Stimulated activated CD8-positive, alpha-beta memory T cell treated with anti-CD3 and anti-CD28 coated beads, Interleukin-2, amount 100 ng/mL, for 48 hours (primary cell): ENCODE measurements around the gene MRPS26.
"Not testable (repeated sequence)": the region's sequence is repeated elsewhere in the genome, so short reads cannot be mapped to it uniquely, and the experiment has no call there.

Source experiments
- DNase-seq, 2 donors: peaks; one replicate each; pipeline ENCODE4 v3.0.0-alpha.2; 2020; ENCODE audit warnings: low read depth in 2 of 2

Gene MRPS26

DNA sequence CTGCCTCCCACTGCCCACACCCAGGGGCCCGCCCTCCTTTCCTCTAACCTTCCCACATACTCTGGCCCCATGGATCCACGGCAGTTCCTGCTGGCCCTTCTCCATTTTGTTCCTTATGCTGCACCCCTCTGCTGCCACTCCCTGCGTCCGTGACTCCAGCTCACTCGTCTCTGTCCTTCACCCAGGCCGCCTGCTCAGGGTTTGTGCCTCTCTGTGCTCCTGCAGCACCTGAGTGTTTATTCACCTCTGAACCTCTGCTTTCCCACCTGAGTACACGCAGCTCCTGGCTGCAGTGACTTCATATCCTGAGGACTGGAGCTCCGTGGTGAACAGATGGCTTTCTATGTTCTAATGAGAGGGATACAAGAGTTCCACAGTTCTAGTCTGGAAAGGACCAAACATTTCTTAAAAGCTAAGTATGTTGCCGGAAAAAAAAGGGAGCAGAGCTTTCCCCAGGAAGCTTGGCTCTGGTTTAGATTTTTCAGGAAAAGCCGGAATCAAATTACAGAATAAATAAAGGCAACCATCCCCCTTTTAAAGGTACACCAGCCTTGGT lies 3.9 kb upstream of the MRPS26 start:
- DNase-seq: no peak

DNA sequence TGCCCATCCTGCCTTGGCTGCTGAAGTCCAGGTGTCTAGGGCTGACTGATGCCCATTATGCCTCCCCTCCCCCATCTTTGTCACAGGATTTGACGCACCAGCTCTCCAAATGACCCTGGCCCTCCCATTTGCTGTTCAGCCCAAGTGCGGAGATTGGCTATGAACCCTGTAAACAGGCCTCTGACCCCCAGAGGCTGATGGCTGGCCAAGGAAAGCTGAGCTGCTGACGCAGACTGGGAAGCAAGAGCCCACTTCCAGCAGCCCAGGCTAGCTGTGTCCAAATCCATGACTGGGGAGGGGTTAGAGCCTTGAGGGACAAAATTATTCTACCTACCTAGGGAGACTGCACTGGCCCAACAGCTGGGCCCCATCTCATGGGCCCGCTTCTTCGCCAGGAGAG lies 3.2 kb upstream of the MRPS26 start:
- DNase-seq: no peak

DNA sequence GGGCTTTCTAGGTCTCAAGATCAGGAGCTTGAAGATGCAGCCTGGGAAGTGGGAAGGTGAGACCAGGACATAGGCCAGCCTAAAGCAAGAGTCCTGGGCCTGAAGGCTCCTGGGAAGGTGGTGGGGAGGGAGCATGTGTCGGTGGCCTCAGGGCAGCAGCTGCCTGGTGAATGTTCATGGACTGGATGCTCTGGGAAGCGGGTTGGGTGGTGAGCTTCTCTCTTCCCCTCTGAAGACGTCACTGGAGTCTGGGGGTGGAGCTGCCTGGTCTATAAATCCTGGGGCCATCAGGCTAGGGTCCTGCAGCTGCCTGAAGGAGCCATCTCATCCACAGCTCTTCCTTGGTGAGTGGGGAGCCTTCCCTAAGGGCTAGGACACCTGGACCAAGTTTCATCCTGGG lies 2.5 kb upstream of the MRPS26 start, which contains the start of gene GNRH2:
Gene GNRH2 (plus strand): TSS at position 301 of the 400 bp plus-strand sequence. CDS start 793 bp downstream, outside the sequence.
- DNase-seq: no peak

GRCh38 chr20:3044336-3044965 lies 1.4 kb upstream of the MRPS26 start:
- no peak for DNase-seq

- DNase-seq: peak; percentile 45 to 75
Measured at GRCh38 chr20:3045042-3045815, 623 bp upstream of the MRPS26 start.

- no peak for DNase-seq
Measured at GRCh38 chr20:3046677-3047462, 1.0 kb downstream of the MRPS26 start.

DNA sequence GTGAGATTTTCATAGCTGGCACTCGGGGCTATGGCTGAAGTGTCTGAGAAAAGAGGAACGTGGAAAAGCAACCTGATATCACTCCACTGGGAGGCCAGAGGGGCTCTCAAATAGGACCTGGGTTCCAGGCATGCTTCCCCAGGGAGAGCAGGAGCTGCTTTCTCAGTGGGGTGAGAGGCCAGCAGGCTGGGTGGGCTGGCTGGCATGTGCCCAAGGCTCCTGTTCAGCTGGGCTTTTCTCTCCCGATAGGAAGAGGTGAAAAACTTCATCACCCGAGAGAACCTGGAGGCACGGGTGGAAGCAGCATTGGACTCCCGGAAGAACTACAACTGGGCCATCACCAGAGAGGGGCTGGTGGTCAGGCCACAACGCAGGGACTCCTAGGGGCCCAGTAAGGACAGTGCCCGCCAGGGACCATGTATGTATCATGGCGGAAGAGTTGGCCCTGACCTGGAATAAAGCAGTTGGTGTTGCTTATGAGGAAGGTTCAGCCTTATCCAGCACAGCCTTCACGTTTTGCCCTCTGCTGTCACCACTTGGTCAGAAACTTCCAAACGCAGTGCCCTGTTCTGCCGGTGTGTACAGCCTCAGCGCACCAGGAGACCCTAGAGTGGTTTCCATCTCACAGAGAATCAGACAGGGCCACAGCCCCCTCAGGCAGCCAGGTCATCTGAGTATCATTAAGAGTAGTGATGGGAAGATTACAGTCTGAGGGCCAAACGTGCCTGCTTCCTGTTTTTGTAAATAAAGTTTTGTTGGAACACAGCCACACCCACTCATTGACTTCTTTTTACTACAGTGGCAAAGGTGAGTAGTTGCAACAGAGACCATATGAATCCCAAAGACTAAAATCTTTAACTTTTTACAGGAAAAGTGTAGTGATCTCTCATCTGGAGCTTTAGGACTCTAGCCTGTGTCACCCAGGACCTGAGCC lies 1.9 kb downstream of the MRPS26 start:
- no peak for DNase-seq

DNA sequence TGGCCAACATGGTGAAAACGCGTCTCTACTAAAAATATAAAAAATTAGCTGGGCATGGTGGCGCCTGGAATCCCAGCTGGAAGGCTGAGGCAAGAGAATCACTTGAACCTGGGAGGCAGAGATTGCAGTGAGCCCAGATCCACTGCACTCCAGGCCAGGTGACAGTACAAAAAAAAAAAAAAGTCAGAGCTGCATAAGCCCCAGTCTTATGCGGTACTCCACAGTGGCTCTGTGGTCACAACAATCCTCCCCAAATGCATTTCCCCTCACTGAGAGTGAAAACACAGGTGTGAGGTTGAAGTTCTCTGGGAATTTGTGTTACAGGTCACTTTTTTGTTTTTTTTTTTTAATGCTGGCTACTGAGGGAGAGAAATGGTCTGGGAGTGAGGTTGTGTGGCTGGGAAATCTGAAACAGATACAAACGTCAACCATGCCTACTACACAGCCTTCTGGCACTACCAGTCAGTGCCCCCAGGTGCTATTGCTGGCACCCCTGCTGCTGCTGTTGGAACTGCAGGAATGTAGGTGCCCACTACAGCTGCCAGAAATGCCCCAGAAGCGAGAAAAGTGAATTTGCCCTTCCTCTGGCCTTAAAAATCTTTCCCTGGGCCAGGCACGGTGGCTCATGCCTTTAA lies 5.7 kb downstream of the MRPS26 start:
- DNase-seq: no peak

DNA sequence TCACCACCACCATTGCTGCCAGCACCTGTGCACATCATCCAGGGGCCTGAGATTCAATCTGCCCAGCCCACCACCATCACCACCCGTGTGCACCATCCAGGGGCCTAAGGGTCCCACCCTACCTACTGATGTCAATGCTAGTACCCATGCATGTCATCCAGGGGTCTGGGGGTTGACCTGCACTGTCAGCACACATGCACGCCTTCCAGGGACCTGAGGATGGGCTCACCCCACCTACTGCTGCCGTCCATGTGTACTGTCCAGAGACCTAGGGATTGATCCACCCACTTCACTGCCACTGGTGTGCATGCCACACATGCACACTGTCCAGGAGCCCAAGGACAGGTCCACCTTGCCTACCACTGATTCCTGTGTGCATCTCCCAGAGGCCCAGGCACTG lies 13.6 kb downstream of the MRPS26 start:
- no peak for DNase-seq

- DNase-seq: not testable (repeated sequence)
Measured at GRCh38 chr20:3064119-3064518, 18.3 kb downstream of the MRPS26 start.

DNA sequence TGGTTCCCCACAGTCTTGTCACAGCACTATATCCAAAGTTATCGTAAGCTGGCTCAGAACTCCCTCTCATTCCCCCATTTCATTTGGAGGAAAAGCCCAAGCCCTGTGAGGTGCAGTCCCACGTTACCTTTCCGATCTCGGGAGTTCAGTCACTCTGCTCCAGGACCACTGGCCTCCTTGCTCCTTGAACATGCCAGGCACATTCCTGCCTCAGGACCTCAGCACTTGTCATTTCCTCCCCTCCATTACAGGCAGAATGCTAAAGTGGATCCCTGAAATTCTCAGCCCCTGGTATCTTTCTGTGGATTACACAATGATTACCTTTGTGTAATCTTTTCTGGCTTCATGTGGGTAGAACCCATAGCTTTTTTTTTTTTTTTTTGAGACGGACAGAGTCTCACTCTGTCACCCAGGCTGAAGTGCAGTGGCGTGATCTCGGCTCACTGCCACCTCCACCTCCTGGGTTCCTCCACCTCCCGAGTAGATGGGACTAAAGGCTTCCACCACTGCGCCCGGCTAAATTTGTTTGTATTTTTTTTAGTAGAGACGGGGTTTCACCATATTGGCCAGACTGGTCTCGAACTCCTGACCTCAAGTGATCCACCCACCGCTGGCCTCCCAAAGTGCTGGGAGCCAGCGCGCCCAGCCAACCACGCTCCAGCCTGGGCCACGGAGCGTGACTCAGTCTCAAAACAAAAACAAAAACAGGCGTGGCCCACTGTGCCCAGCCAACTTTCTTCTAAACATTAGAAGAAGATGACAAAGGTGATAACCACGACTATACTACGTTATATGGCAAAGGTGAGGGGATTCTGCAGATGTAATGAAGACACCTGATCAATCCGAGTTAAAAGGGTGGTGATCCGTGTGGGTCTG lies 21.5 kb downstream of the MRPS26 start:
- no peak for DNase-seq

DNA sequence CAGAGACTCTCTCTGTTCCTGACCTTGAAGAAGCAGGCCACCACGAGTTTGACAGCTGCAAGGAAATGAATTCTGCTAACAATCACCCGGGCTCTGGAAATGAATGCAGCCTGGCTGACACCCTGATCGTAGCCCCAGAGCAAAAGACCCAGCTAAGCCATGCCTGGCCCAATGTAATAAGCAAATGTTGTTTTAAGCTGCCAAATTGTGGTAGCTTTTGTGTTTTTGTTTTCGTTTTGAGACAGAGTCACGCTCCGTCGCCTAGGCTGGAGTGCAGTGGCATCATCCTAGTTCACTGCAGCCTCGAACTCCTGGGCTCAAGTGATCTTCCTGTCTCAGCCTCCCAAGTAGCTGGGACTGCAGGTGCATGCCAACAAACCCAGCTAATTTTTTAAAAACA lies 22.2 kb downstream of the MRPS26 start:
- DNase-seq: no peak

DNA sequence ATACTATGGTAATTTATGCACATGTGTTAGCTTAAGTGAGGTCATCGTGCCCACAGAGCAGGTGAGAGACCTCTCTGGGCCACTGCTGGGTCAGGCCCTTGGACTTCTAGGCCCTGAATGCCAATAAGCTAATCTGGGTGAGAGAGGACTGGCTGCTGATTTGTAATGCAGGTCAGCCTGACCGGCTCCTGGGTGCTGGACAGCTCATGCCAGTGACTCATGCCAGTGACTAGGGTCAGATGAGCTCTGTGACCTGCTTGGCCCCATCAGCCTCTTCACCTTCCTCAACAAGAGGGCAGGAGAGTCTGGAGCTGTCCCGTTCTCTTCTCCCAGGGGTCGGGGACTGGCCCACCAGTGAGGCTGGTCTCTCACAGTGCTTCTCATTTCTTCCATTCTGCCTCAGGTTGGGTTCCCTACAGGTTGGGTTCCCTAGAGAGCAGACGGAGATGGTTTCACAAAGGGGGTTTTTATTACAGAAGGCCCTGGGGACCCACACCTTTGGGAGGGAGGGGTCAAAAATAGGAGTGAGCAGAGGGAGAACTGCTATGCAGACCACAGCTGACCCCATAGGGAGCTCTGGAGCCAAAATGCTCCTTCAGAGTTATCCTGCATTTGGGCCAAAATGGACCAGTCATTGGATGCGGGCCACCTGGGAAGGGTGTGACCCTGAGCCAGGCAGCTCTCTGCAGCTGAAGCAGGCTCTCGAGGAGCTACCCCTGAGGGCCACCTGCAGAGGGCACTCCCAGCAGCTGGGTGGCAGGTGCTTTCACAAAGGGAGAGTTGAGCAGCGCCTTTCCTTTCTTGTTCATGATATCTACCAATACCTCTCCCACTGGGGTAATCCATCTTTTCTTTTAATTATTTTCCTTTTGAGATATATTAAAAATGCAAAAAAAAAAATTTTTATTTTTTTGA lies 23.4 kb downstream of the MRPS26 start:
- DNase-seq: no peak

DNA sequence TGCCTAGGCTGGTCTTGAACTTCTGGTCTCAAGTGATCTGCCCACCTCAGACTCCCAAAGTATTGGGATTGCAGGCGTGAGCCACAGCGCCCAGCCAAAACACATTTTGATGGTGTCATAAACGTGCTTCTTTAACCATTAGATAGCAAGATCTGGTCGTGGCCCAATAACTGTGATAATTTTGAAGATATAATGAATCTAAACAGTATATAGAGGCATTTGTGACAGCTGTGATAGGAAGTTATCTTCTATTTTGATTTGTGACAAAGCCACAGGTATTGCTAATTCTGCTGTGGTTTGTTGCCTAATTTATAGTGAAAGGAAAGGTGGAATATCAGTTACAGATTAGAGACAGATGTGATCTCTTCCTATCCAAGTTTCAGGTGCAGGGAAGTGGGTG lies 24.9 kb downstream of the MRPS26 start:
- DNase-seq: no peak

- DNase-seq: no peak
Measured at GRCh38 chr20:3071266-3071609, 25.4 kb downstream of the MRPS26 start.

DNA sequence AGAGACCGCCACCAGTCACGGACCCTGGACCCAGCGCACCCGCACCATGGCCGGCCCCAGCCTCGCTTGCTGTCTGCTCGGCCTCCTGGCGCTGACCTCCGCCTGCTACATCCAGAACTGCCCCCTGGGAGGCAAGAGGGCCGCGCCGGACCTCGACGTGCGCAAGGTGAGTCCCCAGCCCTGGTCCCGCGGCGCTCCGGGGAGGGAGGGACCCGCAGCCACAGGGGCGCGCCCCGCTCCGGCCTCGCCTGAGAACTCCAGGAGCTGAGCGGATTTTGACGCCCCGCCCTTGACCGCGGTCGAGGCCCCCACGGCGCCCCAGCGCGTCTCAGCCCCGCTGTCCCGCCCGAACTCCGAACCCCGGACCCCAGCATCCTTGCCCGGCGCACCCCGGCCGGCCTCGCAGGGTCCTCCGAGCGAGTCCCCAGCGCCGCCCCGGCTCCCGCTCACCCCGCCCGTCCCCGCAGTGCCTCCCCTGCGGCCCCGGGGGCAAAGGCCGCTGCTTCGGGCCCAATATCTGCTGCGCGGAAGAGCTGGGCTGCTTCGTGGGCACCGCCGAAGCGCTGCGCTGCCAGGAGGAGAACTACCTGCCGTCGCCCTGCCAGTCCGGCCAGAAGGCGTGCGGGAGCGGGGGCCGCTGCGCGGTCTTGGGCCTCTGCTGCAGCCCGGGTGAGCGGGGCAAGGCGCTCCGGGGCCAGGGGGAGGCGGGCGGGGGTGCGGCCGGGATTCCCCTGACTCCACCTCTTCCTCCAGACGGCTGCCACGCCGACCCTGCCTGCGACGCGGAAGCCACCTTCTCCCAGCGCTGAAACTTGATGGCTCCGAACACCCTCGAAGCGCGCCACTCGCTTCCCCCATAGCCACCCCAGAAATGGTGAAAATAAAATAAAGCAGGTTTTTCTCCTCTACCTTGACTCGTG lies 26.0 kb downstream of the MRPS26 start, which contains the start of gene OXT:
Gene OXT (plus strand): TSS at position 11 of the 920 bp plus-strand sequence. CDS start 36 bp downstream, at position 47.
- peak; percentile 48 to 55 for DNase-seq

DNA sequence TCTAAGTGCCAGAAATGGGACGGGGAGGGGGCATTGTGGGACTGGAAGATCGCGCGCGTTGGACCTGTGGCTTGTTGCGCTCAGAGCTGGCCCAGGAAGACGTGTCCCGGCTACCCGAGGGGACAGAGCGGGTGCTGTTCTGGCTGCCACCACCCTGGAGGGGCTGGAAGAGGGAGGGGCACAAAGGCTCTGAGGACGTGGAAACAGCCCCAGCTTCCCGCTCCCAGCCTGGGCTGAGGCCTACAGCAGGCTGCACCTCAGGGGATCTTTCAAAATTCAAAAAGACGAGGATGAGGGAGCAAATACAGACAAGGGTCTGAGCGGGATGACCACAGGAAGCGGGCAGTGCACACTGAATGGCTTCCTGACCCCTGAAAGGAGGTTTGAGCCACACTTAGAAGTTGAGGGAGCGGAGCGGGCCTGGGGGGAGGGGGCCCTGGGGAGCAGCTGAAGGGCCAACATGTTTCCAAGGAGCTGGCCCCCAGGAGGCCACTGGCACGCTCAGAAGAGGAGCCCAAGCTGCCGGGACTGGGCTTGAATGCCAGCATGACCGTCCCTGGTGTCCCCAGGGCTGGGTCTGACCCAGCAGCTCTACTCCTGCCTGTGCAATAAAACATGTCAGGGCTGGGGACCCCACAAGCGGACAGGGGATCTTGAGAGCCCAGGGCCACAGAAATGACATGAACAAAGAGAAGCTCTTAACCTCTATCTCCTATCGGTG lies 26.8 kb downstream of the MRPS26 start:
- DNase-seq: no peak
